ENCODE results near the gene KLHL13.
"Not testable (repeated sequence)": the region's sequence is repeated elsewhere in the genome, so short reads cannot be mapped to it uniquely, and the experiment has no call there.

The KLHL13 gene

GRCh38 chrX:118148737-118149136 is 32.1 kb upstream of the KLHL13 start:
- H3K4me3 ChIP-seq (ENCODE audit: control insufficient read depth, low read depth, low read length): no peak overlapping the region
- DNase-seq (ENCODE audit: low read depth): no peak
- no peak for TF ChIP-seq CTCF (conservative IDR thresholded peaks at IDR 0.05; ENCODE audit: control insufficient read depth, insufficient read depth, low read depth, low read length)

- DNase-seq (ENCODE audit: low read depth): not testable (repeated sequence)
Observed at GRCh38 chrX:118147771-118148170, 31.2 kb upstream of the KLHL13 start.

GRCh38 chrX:118143578-118143977 is 27.0 kb upstream of the KLHL13 start:
- TF ChIP-seq CTCF (conservative IDR thresholded peaks at IDR 0.05; ENCODE audit: control insufficient read depth, insufficient read depth, low read depth, low read length): no peak
- H3K4me3 ChIP-seq (ENCODE audit: control insufficient read depth, low read depth, low read length): no peak overlapping the region
- no peak for DNase-seq (ENCODE audit: low read depth)

More at GRCh38 chrX:118147771-118148170, 31.2 kb upstream of the KLHL13 start:
- not testable (repeated sequence) for H3K4me3 ChIP-seq (ENCODE audit: control insufficient read depth, low read depth, low read length)

GRCh38 chrX:118131336-118131735 is 14.7 kb upstream of the KLHL13 start:
- H3K4me3 ChIP-seq (ENCODE audit: control insufficient read depth, low read depth, low read length): no peak overlapping the region
- DNase-seq (ENCODE audit: low read depth): no peak
- no peak for TF ChIP-seq CTCF (conservative IDR thresholded peaks at IDR 0.05; ENCODE audit: control insufficient read depth, insufficient read depth, low read depth, low read length)

GRCh38 chrX:118129681-118130080 is 13.1 kb upstream of the KLHL13 start:
- no peak for DNase-seq (ENCODE audit: low read depth)
- TF ChIP-seq CTCF (conservative IDR thresholded peaks at IDR 0.05; ENCODE audit: control insufficient read depth, insufficient read depth, low read depth, low read length): no peak

GRCh38 chrX:118128724-118129123 is 12.1 kb upstream of the KLHL13 start:
- H3K4me3 ChIP-seq (ENCODE audit: control insufficient read depth, low read depth, low read length): no peak overlapping the region
- no peak for TF ChIP-seq CTCF (conservative IDR thresholded peaks at IDR 0.05; ENCODE audit: control insufficient read depth, insufficient read depth, low read depth, low read length)
- DNase-seq (ENCODE audit: low read depth): no peak

More at GRCh38 chrX:118129681-118130080, 13.1 kb upstream of the KLHL13 start:
- no peak overlapping the region for H3K4me3 ChIP-seq (ENCODE audit: control insufficient read depth, low read depth, low read length)

GRCh38 chrX:118126286-118126685 is 9.7 kb upstream of the KLHL13 start:
- no peak for TF ChIP-seq CTCF (conservative IDR thresholded peaks at IDR 0.05; ENCODE audit: control insufficient read depth, insufficient read depth, low read depth, low read length)
- H3K4me3 ChIP-seq (ENCODE audit: control insufficient read depth, low read depth, low read length): no peak overlapping the region
- no peak for DNase-seq (ENCODE audit: low read depth)

- not testable (repeated sequence) for H3K4me3 ChIP-seq (ENCODE audit: control insufficient read depth, low read depth, low read length); DNase-seq (ENCODE audit: low read depth)
Observed at GRCh38 chrX:118124243-118124642, 7.6 kb upstream of the KLHL13 start.
